ENCODE data around the gene SMG5.
A peak's percentile ranks its signal among the peaks of the same experiment; 100 is the strongest.

The SMG5 gene

DNA sequence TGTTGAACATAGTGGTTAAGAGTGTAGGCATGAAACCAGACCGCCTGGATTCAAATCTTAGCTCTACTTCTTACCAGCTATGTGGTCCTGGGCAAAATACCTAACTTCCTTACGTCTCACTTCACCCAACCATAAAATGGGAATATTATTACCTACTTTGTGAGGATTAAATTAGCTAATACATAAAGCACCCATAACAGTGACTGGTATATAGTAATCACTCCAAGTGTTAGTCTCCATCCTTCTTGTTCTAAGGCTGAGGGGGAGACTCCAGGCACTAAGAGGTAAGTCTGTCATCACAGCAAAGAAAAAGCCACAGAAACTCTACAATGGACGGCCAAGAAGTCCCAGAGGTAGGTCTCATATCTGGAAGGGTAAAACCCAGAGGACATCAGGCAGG, 2.8 kb downstream of the SMG5 start:
- no peak for DNase-seq

GRCh38 chr1:156276966-156277381, 5.7 kb downstream of the SMG5 start:
- DNase-seq, result no peak

DNA sequence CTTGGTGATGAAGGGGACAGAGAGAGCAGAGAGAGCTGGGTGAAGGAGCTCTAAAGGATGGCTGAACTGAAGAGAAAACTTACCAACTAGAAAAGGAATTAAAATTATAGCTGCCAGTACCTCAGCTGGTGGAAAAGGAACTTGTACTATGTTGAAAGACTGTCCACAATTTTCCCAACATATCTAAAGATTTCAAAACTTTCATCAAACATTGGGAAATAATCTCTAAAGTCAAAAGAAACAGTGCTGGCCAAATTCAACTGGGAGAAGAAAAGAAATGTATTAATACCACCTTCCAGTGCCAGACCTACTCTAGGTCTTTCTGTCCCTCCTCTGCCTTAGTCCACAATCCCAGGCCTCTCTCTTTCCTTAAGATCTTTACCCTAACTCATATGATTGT, 6.1 kb downstream of the SMG5 start:
- DNase-seq, result no peak

- no peak for DNase-seq
Measured at GRCh38 chr1:156270314-156270713, 12.3 kb downstream of the SMG5 start.

- DNase-seq, result no peak
Measured at GRCh38 chr1:156268336-156268735, 14.3 kb downstream of the SMG5 start.

DNA sequence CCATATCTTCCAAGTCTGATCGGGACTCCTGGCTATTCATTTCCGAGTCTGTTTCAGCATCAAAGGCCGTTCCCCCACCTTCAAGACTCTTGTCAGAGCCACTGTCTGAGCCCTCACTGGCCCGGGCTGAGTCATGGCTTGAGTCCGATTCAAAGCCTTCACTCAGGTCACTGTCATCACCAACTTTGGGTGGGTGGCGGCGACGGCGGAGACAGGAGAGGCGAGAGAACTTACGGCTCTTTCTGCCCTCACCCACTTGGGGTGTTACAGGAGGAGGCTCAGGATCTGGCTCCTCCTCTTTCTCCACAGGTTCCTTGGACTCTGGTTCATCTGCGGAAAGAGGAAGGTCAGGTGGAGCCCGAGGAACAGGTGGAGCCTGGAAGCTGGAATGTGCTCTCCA, 16.6 kb downstream of the SMG5 start:
- no peak for DNase-seq

DNA sequence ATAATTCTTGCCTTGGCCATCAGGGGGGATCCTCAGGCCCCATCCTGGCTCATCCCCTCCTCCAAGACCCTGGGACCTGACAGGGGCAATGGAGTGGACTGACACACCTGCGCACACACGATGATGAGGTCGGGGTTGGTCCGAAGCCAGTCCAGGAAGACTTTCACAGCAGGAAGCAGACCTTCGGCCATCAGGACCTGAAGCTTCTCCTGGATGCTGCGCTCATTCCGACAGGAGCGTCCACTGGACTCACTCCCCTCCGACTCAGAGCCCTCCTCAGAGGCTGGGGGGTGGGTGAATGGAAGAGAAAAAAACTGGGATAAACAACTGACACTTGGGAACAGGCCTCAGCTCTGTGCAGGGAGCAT, 19.4 kb downstream of the SMG5 start:
- no peak for DNase-seq

- no peak for DNase-seq
Measured at GRCh38 chr1:156262461-156263287, 20.0 kb downstream of the SMG5 start.

GRCh38 chr1:156260896-156261295, 21.7 kb downstream of the SMG5 start:
- DNase-seq, result no peak

- DNase-seq, result no peak
Measured at GRCh38 chr1:156259805-156260204, 22.8 kb downstream of the SMG5 start.

DNA sequence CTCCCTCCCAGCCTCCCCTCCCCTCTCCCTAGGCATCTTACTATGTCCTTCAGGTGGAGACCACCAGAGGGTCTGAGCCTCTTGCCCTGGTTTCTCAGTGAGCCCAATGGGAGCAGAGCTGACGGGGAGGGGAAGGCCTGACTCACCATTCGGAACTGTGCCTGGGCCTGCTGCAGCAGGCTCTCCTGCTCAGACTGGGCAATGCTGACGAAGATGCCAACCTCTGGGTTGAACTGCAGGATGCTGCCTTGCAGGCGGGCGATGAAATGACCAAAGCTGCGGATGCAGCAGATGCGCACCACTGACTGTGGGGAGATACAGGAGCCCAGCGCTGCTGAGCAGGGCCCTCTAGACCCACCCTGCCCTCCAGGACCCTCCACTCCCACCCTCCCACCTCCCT, 23.8 kb downstream of the SMG5 start:
- DNase-seq, result no peak

DNA sequence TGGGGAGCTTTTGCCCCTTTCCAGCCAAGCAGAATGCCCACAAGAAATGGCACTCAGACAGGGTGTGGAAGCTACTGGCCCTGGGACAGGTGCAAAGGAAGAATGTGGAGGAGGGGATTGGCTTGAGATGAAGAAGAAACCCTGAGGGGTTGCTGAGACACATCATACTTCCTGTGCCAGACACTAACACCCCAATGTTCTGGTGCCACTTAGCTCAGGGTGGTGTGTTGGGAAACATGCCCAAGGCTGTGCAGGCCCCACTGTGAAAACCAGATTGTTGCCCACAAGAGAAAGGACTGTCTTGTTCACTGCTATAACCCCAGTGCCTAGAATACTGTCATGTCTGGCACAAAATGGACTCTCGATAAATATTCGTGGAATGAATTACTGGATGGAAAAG, 24.9 kb downstream of the SMG5 start:
- DNase-seq, result no peak

- no peak for DNase-seq
Measured at GRCh38 chr1:156253634-156254033, 29.0 kb downstream of the SMG5 start.

DNA sequence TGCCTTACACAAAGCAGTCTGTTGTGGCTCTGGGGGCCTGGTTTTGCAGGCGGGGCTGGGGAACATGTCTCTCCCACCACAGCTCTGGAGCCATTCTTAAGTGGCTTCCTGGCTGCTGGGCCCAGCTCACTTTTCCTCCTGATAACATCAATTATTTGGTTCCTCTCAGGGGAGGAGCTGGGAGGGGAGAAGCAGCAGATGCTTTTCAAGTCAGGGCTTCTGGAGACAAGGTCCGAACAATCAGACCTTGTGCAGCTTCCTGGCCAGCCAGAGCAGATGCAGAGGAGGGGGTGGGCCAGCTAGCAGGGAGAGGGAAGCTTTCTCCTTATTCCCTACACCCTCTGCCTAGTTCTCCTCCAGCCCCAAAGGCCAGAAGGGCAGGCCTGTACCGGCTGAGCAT, 31.1 kb downstream of the SMG5 start:
- no peak for DNase-seq

- no peak for DNase-seq
Measured at GRCh38 chr1:156249593-156249992, 33.0 kb downstream of the SMG5 start.

DNA sequence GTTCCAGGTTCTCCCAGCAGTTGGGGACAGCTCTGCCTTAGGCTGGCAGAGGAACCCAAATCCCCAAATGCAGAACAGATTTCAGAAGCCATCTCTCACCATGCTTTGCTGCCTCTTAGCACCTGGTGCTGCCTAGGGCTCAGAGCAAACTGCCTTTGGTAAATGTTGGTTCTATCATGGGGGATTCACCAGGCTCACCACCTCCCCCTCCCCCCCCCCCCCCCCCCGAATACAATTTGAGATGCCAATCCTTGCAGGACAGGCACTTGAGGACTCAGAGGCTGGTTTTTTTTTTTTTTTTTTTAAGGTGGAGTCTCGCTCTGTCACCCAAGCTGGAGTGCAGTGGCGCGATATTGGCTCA, 34.3 kb downstream of the SMG5 start:
- no peak for DNase-seq

DNA sequence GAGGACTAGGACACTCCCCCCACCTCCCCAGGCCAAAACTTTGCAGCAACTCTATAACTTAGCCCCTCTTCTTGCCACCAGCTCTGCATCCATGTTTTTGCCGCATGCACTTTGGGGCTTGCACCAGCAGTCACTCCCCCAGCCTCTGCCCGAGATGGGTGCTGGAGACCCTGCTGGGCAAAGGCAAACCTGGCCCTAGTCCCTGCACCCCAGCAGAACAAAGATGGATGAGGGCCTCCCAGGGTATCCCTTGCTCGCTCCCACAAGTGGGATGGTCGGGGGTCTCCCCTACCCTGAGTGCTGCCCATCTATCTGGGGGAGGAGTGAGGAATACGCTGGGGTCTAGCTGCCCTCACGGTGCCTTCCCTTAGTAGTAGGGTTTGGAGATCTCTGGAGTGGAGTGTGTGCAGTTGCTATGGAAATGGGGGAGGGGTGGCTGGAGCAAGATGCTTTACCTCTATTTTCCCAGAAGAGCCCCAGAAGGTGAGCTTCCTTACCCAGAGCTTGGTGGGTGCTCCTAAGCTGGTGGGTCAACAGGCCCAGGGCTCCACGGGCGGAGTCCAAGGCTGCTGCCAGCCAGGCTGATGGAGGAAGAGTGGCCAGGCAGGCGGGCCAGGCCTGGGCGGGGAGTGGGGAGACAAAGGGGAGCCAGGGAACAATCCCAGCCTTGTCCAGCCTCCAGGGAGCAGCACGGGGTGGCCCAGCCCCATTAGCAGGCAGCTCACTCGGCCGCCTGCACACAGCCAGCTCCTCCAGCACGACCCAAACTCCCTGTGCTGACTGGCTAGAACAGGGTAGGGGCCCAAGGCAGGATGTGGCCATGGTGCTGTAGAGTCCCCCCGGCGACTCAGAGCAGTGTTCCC, 34.9 kb downstream of the SMG5 start, which contains the start of gene PAQR6:
Gene PAQR6 (minus strand): TSS at position 597 of the 863 bp plus-strand sequence. CDS start 1,325 bp downstream, outside the sequence.
- DNase-seq, result no peak

GRCh38 chr1:156246781-156247459, 35.7 kb downstream of the SMG5 start:
- no peak for DNase-seq

GRCh38 chr1:156246241-156246780, 36.3 kb downstream of the SMG5 start:
- DNase-seq, result no peak

DNA sequence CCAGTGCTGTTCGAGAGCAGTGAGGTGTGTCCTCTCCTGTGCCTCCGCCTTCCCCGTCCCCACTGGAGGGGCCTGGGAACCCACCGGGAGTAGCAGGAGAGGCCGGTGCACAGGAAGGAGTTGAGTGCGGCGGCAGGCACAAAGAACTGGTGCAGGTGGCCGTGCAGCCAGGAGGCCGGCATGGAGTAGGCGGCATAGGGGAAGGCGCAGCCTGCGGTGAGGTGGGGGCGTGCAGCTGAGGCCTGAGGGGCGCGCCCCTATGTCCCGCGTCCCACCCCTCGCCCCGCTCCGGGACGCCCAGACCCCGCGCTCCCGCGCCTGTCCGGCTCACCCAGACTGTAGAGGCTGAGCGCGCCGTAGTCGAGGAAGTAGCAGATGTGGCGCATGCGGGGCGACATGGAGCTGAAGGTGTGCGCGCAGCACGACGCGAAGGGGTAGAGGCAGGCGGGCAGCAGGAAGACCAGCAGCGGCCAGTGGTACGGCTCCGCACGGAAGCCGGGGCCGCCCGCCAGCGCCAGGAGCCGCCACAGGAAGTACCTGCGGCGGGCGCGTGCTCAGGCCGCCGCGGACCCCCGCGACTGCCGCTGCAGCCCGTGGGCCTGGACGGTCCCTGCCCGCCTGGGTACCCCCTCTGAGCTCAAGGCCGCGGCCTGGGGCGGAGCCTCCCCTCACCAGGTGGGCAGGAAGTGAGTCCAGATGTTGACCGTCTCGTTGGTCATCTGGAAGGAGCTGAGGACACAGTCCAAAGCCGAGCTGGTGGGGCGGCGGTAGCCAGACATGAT, 37.0 kb downstream of the SMG5 start:
- peak; percentile 25 for DNase-seq

- no peak for DNase-seq
Measured at GRCh38 chr1:156244712-156245111, 37.9 kb downstream of the SMG5 start.

- DNase-seq, result no peak
Measured at GRCh38 chr1:156244126-156244525, 38.5 kb downstream of the SMG5 start.

Measured in DMS79 treated with DMSO at 0.1 percent for 48 hours (cell line).